ENCODE results near the gene TM4SF4. TPM values are rescaled to one million over a fixed set of nuclear protein-coding genes. Genes with fewer than 3 reads are reported as not detected.

TM4SF4 gene
- total RNA-seq, 4 donors from 2014 or later, result 0.13 to 2.3 TPM; not detected in 2

- Histone ChIP-seq H3K9me3 (no peaks in the 10 kb centered on the region), H3K36me3 (no peaks in the 10 kb centered on the region), H3K27ac (no peak overlapping the region), H3K27me3 (no peaks in the 10 kb centered on the region), H3K4me1 (peaks cover 14 to 15% of the 10 kb centered on the region in 2 donors), H3K4me3 (no peak overlapping the region)
- TF ChIP-seq POLR2A (IDR thresholded peaks at IDR 0.05), result no peak
- TF ChIP-seq, protein P1, sequence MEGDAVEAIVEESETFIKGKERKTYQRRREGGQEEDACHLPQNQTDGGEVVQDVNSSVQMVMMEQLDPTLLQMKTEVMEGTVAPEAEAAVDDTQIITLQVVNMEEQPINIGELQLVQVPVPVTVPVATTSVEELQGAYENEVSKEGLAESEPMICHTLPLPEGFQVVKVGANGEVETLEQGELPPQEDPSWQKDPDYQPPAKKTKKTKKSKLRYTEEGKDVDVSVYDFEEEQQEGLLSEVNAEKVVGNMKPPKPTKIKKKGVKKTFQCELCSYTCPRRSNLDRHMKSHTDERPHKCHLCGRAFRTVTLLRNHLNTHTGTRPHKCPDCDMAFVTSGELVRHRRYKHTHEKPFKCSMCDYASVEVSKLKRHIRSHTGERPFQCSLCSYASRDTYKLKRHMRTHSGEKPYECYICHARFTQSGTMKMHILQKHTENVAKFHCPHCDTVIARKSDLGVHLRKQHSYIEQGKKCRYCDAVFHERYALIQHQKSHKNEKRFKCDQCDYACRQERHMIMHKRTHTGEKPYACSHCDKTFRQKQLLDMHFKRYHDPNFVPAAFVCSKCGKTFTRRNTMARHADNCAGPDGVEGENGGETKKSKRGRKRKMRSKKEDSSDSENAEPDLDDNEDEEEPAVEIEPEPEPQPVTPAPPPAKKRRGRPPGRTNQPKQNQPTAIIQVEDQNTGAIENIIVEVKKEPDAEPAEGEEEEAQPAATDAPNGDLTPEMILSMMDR (IDR thresholded peaks at IDR 0.05 in 4 of 5, conservative IDR thresholded peaks at IDR 0.05 in 1 of 5), result no peak
- ATAC-seq, result no peak
- DNase-seq, result no peak
- in situ Hi-C loops (cut with MboI; ENCODE audit: low sequenced_read_pairs in 4 of 4), result no loop called here
- intact Hi-C loops (cut with DNase I; ENCODE audit: low total_unique reads), result no loop called here
Observed at GRCh38 chr3:149468504-149469212, 5.8 kb upstream of the TM4SF4 start.

DNA sequence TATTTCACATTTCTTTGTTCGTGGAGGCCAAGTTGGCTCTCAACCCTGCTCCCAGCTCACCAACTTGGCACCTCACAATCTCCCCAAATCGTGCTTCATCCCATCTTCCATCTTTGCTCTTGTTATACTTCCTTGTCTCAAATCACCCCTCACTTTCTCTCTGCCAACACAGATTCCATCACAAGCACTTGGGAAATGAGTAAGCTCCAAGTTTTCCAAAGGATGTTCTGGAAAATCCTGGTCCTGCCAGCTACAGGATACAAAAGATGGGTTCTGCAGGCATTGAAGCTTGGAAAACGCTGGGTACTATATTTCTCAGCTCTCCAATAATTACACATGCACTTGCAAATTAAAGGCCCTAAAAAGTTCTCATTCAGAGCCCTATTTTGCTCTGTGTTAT is 4.1 kb upstream of the TM4SF4 start:
- no peak overlapping the region for H3K4me3 ChIP-seq
- no peaks in the 10 kb centered on the region for H3K9me3 ChIP-seq
- TF ChIP-seq, protein P1 (IDR thresholded peaks at IDR 0.05 in 4 of 5, conservative IDR thresholded peaks at IDR 0.05 in 1 of 5), result no peak
- intact Hi-C loops (cut with DNase I; ENCODE audit: low total_unique reads), result loop anchor here (10.0 kb wide), 1 partner anchor 516 kb away; no protein-coding TSS in a partner anchor
- peaks cover 19 to 21% of the 10 kb centered on the region in 2 donors for H3K4me1 ChIP-seq
- DNase-seq, result no peak
- in situ Hi-C loops (cut with MboI; ENCODE audit: low sequenced_read_pairs in 4 of 4), result loop anchor here in 1 of 4 donors (10.0 kb wide), 1 partner anchor 76 kb away; no protein-coding TSS in a partner anchor
- H3K27me3 ChIP-seq, result no peaks in the 10 kb centered on the region
- H3K27ac ChIP-seq, result no peak overlapping the region
- ATAC-seq, result no peak
- H3K36me3 ChIP-seq, result no peaks in the 10 kb centered on the region

DNA sequence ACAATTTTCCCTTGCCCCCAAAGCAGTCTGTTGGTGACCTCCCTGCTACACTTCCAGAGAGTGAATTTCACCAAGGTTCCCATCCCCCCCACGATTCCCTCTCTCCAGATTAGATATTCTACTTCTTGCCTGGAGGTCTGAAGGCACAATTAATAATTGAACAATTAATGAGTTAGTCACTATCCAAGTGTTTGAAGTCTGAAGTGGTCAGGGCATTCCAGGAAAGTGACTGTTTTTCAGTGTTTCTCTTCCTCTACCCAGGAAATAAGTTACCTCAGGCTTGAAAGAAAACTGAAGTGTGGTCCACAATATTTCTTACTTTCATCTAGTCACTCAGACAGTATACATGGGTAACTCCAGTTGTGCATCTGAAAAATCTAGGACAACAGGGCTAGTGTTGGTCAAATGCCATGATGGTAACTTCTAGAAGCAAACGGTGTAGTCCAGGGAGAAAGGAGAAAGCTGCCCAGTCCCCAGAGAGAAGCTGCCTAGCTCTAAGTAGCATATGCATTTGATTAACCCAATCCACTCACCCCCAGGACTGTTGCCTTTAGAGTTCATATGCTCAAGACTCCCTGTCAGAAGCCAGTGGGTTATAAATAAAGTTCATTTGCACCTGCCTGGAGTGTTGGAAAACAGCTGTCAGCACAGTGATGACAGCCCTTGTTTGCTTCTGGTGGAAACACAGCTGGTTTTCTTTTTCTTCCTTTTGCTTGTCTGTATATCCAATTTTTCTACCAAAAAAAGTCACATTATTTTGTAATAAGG is 2.3 kb upstream of the TM4SF4 start:
- peak; percentile 23 to 30 for DNase-seq
- Histone ChIP-seq H3K4me3 (no peak overlapping the region), H3K36me3 (no peaks in the 10 kb centered on the region), H3K9me3 (no peaks in the 10 kb centered on the region), H3K4me1 (peaks cover 19 to 21% of the 10 kb centered on the region in 2 donors), H3K27ac (peak overlapping the region in 3 of 4 donors; percentile 66 to 79 (median 72)), H3K27me3 (no peaks in the 10 kb centered on the region)
- TF ChIP-seq, protein P1 (IDR thresholded peaks at IDR 0.05 in 4 of 5, conservative IDR thresholded peaks at IDR 0.05 in 1 of 5), result no peak
- TF ChIP-seq POLR2A (IDR thresholded peaks at IDR 0.05), result no peak
- intact Hi-C loops (cut with DNase I; ENCODE audit: low total_unique reads), result loop anchor here (10.0 kb wide), 1 partner anchor 517 kb away; no protein-coding TSS in a partner anchor
- peak; percentile 68 to 70 for ATAC-seq
- in situ Hi-C loops (cut with MboI; ENCODE audit: low sequenced_read_pairs in 4 of 4), result loop anchor here in 1 of 4 donors (10.0 kb wide), 1 partner anchor 77 kb away; no protein-coding TSS in a partner anchor

- Histone ChIP-seq H3K4me1 (peaks cover 19 to 21% of the 10 kb centered on the region in 2 donors), H3K4me3 (no peak overlapping the region), H3K36me3 (no peaks in the 10 kb centered on the region), H3K27ac (peak overlapping the region; percentile 35 to 79 (median 69)), H3K9me3 (no peaks in the 10 kb centered on the region), H3K27me3 (no peaks in the 10 kb centered on the region)
- ATAC-seq (peak; percentile 97 to 98), DNase-seq (peak; percentile 83 to 86)
- TF ChIP-seq, protein P1 (IDR thresholded peaks at IDR 0.05 in 4 of 5, conservative IDR thresholded peaks at IDR 0.05 in 1 of 5), result no peak
- no peak for TF ChIP-seq POLR2A (IDR thresholded peaks at IDR 0.05)
- in situ Hi-C loops (cut with MboI; ENCODE audit: low sequenced_read_pairs in 4 of 4) (loop anchor here in 1 of 4 donors (10.0 kb wide), 1 partner anchor 79 kb away; no protein-coding TSS in a partner anchor), intact Hi-C loops (cut with DNase I; ENCODE audit: low total_unique reads) (loop anchor here (10.0 kb wide), 1 partner anchor 519 kb away; no protein-coding TSS in a partner anchor)
Observed at GRCh38 chr3:149473357-149474249, 894 bp upstream of the TM4SF4 start.

Data from gastrocnemius medialis (tissue), 4 donors.